ENCODE measurements around the gene CD22. TPM values are rescaled to one million over a fixed set of nuclear protein-coding genes. Genes with fewer than 3 reads are reported as not detected.

Gene CD22
- total RNA-seq, 1 experiment from 2014 or later: not detected

GRCh38 chr19:35305181-35305580, 23.8 kb upstream of the CD22 start:
- Histone ChIP-seq H3K79me2 (ENCODE audit: insufficient read depth, low read length) (no peaks in the 10 kb centered on the region), H3K4me2 (ENCODE audit: insufficient read depth, insufficient read length, low read length) (no peak overlapping the region), H3K4me1 (ENCODE audit: insufficient read depth, low read length) (no peaks in the 10 kb centered on the region; the same call in 1 of the 2 replicates), H3K18ac (ENCODE audit: insufficient read length, low read depth, low read length) (no peak overlapping the region), H3K79me1 (ENCODE audit: insufficient read depth, low read depth, low read length, poor library complexity, severe bottlenecking) (no peaks in the 10 kb centered on the region), H3T11ph (ENCODE audit: low read length) (no peak overlapping the region), H4K91ac (ENCODE audit: insufficient read length, low read depth, low read length) (no peak overlapping the region), H2BK5ac (ENCODE audit: insufficient read length, low read length) (no peak overlapping the region), H2AFZ (ENCODE audit: low read length) (no peak overlapping the region), H2AK5ac (ENCODE audit: insufficient read length, low read length) (no peak overlapping the region), H3K27me3 (ENCODE audit: insufficient read depth, low read length) (no peaks in the 10 kb centered on the region), H3K9ac (ENCODE audit: extremely low read depth, insufficient read length, low read length) (no peak overlapping the region), H3K56ac (ENCODE audit: insufficient read length, low read depth, low read length) (no peak overlapping the region), H4K8ac (replicated peaks; ENCODE audit: insufficient read length, low read depth, low read length) (no peak overlapping the region), H2BK15ac (ENCODE audit: low read depth, low read length) (no peak overlapping the region), H2BK20ac (ENCODE audit: low read depth, low read length, poor library complexity, severe bottlenecking) (no peak overlapping the region), H4K20me1 (ENCODE audit: control insufficient read depth, insufficient read depth, insufficient read length) (no peaks in the 10 kb centered on the region), H3K27ac (ENCODE audit: insufficient read length, low read depth, low read length) (no peak overlapping the region), H2BK12ac (ENCODE audit: insufficient read length, low read depth, low read length) (no peak overlapping the region), H2BK120ac (ENCODE audit: low read depth, low read length, poor library complexity, severe bottlenecking) (no peak overlapping the region), H3K9me3 (ENCODE audit: control insufficient read depth, low read depth, low read length) (no peaks in the 10 kb centered on the region), H3K4ac (ENCODE audit: low read depth, low read length) (no peak overlapping the region), H3K14ac (ENCODE audit: insufficient read depth, low read length) (no peak overlapping the region), H3K23me2 (ENCODE audit: insufficient read length, low read depth, low read length, poor library complexity, severe bottlenecking) (no peaks in the 10 kb centered on the region), H3K23ac (ENCODE audit: insufficient read length, low read depth, low read length) (no peak overlapping the region), H4K5ac (ENCODE audit: insufficient read length, low read depth, low read length) (no peak overlapping the region)
- no peak for TF ChIP-seq CTCF (conservative IDR thresholded peaks at IDR 0.05)
- Mint-ChIP-seq H3K27ac (no peak overlapping the region; a peak in 1 of 7 replicates), H3K4me3 (no peak overlapping the region), H3K9me3 (no peaks in the 10 kb centered on the region), H3K27me3 (ENCODE audit: low read depth) (no peaks in the 10 kb centered on the region), H3K36me3 (ENCODE audit: insufficient read depth in 1 of 3, low read depth in 3 of 3) (peaks cover 0 to 2% (median 0%) of the 10 kb centered on the region in 3 experiments; a peak in 1 of 7 replicates), H3K4me1 (peaks cover 0 to 10% of the 10 kb centered on the region in 2 experiments; a peak in 2 of 4 replicates)
- no CpG with 5 or more reads among the region's 6 CpGs for WGBS (ENCODE audit: extremely low coverage, insufficient read length, low lambda C conversion rate)
- DNase-seq: no peak

All from H9 (cell line).